ENCODE data around the gene SLC7A4.
"Not testable (repeated sequence)": the region's sequence is repeated elsewhere in the genome, so short reads cannot be mapped to it uniquely, and the experiment has no call there.

SLC7A4 gene, protein sequence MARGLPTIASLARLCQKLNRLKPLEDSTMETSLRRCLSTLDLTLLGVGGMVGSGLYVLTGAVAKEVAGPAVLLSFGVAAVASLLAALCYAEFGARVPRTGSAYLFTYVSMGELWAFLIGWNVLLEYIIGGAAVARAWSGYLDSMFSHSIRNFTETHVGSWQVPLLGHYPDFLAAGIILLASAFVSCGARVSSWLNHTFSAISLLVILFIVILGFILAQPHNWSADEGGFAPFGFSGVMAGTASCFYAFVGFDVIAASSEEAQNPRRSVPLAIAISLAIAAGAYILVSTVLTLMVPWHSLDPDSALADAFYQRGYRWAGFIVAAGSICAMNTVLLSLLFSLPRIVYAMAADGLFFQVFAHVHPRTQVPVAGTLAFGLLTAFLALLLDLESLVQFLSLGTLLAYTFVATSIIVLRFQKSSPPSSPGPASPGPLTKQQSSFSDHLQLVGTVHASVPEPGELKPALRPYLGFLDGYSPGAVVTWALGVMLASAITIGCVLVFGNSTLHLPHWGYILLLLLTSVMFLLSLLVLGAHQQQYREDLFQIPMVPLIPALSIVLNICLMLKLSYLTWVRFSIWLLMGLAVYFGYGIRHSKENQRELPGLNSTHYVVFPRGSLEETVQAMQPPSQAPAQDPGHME

DNA sequence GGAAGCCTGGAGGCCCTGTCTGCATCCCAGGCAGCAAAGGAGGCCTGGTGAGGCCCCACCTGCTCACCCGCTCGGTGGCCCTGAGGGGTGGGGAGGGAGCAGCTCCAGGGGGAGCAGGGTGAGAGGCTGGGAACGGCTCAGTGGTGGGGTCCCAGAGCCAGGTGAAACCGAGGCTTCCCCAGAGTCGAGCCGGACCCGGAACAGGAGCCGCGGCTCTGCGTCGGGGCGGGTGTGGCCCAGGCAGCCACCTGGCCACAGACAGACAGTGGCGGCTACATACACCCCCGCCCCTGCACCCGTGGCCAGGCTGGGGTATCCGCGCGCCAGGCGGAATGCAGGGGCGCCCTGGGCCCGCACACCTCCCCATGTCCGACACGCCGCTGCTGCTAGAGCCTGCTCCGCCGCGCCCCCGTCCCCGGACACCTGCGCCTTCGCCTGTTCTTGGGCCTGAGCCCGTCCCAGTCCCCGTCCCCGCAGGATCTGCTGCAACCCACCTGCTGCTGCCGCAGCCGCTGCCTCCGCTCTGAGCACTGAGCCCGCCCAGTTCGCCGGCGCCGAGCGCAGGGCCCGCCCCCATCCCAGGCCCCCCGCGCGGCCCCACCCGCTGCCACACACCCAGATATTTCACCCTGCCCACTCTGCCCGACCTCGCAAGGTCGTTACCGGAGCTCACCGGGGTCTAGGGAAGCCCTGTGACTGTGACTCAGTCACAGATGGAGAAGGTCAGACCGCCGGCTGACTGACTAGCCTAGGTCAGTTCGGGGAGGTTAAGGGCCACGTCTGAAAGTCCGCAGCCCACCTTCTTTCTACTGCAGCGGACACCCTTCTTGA is at the start of gene SLC7A4:
SLC7A4 (minus strand) TSS at position 525 of the 831 bp plus-strand sequence. CDS start 749 bp downstream, outside the sequence.
- no peak for DNase-seq

DNA sequence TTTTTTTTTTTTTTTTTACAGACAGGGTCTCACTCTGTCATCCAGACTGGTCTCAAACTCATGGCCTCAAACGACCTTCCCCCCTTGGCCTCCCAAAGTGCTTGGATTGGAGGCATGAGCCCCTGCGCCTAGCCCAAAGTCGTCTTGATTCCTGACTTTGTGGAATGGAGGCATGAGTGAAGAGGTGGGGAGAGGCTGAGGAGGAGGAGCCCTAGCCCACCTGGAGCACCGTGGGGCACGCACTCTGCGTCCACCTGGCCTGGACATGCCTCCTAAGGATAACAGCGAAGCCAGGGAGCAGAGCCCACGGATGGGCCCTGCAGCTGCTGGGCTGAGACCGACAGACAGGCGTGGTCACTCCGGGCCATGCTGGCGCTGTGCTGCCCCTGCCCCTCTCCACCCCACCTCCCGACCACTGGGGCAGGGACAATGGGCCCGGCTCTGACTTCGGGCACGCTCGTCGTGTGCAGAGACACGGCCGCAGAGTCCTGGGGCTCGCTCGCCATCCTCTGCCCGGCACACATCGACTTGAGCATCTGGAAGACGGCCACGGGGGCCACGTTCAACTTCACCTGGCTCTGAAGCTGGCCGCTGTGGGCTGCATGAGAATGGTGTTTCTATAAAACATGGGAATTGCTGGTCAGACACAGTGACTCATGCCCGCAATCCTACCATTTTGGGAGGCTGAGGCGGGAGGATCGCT is 48.2 kb upstream of the SLC7A4 start:
- DNase-seq = no peak

DNA sequence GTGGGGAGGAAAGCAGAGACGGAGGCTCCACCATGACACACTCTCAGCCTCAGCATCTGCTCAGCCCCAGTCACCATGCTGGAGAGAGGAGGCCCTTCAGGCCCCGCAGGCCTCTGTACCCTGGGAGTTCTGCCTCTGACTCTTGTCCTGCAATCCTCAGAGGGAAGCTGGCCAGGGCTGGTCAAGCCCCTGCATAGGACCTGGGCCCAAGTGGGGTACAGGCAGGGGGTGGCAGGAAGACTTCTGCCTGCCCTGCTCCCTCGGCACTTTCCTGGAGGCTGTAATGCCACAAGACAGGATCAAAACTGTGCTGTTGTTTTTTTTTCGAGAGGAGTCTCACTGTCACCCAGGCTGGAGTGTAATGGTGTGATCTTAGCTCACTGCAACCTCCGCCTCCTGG is 47.1 kb upstream of the SLC7A4 start:
- no peak for DNase-seq

DNA sequence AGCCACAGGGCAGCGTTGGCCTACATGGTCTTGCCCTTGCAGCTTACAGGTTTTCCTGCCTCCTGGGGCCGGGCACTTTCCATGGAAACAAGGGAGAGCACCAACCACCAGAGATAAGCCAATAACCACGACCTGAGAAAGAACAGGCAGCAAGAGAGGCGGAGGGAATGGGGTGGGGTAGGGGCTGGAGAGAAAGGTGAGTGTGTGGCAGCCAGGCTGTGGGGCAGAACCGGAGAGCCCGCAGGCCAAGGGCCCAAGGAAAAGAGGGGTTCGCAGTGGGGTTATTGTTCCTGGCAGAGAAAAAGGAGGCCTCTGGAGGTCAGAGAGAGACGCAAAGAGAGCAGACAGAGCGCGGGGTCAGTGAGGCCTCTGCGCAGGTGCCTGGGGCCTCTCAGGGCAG is 46.6 kb upstream of the SLC7A4 start:
- DNase-seq = no peak

DNA sequence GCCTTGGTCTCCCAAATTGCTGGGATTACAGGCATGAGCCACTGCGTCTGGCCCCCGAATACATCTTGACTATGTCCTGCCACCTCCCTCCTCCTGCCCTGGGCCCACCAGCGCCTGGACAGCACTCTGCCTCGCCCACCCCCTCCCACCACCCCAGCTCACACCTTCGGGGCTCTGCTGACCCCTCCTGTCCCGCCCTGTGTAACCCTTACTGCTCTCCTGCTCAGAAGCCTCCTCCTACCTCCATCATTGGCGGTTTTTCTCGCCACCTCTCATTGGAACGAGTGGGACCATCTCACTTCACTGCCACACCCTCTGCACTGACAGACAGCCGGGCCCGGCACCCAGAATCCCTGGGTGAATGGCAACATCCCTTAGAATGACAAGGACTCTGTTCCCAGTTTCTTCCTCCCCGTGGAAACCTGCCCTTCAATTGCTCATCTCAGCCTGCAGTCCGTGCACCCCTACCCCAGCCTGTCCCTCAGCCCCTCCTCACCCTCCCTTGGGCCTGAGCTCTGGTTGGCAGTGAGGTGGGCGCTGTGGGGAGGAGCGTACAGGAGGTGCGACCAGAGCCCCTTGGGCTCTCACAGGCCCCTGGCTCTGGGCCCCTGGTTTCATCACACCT is 45.6 kb upstream of the SLC7A4 start:
- DNase-seq = no peak

DNA sequence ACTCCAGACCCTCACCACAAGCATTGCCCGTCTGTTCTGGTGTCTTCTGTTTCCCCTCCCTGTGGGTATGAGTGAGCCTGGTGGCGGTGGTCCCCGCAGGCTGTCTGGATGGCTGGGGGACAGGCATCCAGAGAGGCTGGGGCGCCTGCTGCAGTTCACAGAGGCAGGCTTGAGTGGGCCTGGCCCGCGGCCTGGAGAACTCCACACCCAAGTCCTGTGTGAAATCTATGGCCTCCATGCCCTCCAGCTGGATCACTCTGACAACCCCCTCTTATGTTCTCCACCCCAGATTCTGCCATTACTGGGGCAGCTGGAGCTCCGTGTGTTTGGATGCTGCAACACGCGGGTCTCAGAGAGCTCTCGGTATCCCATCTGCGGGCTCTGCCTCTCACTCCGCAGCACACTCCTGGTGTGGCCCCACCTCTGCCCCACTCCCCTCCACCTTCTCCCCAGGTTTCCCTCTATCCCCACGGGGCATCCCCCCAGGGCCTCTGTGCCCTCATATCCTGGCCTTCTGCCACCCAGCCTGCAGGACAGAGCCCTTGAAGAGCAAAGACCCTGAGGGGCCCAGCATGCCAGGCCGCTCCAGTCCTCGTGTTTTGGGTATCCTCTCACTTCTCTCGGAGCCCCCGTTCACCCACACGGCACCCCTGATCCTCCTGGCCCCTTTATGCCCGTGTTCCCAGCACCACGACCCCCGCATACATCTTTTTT is 44.7 kb upstream of the SLC7A4 start:
- DNase-seq = no peak

DNA sequence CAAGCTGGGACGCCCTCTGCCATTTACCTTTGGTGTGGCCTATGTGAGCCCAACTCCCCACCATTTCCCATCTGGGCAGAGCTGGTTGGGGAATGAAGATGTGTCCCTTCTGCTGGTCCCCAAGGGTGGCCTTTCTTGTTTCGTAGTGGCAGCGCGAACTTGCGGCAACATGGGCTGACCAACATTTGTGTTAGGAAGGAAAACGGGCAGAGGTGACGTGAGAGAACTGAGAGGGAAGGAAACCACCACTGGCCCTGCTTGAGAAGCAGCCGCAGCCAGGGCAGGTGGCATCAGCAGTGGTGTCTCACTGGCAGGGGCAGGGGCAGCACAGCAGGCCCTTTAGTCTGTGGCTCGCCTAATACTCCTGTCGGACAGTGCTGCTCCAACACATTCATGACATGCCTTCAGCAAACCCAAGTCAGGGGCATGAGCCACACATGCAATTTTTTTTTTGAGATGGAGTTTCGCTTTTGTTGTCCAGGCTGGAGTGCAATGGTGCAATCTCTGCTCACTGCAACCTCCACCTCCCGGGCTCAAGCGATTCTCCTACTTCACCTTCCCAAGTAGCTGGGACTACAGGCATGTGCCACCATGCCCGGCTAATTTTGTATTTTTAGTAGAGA is 43.3 kb upstream of the SLC7A4 start:
- DNase-seq = no peak

DNA sequence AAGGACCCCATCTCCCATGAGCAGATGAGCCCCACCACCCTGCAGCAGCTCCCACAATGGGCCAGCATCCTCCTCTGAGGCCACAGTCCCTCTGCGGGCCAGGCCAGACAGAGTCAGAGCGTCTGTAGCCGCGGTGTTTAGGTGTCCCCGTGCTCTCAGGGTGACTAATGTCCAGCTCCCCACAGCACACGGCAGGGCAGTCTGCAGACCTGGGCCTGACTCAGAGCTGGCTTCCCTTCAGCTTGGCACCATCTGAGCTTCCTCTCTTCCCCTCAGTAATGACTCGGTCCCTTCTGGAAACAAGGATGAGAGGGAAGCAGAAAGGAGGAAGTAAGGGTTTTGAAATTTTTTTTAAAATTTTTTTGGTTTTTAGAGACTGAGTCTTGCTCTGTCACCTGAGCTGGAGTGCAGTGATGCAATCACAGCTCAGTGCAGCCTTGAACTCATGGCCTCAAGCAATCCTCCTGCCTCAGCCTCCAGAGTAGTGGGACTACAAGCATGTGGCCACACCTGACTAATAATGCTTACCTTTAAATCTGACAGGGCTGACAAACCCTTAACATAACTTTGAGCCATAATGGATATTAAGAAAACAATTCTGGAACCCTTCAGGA is 41.8 kb upstream of the SLC7A4 start:
- DNase-seq = no peak

DNA sequence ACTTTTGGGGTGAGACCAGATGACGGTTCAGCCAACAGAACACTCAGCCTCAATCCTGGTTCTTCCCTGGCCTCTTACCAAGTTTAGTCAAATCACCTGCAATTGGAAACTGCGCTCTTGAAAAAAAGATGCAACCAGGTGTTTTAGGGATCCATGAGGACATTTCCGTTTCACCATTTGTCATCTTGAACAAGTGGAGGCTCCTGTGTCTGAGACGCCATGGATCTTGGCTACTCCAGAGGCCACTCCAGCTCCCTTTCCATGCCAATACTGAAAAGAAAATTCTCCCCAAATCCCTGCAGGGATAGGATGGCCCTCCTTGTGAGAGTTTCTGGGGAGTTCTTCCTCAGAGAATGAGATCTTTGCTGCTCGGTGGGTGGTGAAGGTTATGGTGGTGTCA is 41.1 kb upstream of the SLC7A4 start:
- no peak for DNase-seq

DNA sequence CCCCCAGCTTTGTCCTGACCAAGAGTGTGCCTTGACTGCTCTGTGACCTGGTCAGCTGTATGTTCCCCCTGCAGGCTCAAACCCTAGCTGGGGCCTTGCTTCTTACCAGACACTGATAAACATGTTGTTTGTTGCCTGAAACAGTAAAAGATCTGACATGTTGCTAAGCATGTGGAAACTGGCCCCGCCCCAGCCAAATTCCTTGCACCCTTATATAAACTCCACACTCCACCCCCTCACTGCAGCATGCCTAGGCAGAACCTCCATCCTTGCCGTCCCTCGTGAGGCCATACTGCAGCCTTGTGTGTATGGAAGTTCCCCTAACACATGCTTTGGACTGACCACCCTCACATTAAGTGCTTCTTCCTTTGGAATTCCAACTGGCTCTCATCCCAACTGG is 40.7 kb upstream of the SLC7A4 start:
- no peak for DNase-seq

DNA sequence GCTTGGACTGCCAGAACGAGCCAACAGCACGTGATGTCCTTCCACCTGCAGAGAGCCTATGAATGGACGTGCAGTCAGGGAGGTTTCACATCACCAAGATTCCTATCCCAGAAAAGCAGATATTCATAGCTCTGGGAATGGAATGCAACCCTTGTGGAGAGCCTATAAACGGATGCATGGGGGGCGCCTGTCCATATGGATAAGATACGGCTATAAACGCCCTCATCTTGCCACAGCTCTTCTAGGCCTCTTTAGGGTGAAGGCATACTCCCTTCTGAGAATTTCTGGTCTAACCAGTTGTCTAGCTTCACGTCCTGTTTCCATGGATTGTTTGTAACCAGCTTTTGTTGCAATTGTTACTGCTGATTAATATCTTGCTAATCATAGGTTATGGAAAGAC is 39.4 kb upstream of the SLC7A4 start:
- DNase-seq = not testable (repeated sequence)

DNA sequence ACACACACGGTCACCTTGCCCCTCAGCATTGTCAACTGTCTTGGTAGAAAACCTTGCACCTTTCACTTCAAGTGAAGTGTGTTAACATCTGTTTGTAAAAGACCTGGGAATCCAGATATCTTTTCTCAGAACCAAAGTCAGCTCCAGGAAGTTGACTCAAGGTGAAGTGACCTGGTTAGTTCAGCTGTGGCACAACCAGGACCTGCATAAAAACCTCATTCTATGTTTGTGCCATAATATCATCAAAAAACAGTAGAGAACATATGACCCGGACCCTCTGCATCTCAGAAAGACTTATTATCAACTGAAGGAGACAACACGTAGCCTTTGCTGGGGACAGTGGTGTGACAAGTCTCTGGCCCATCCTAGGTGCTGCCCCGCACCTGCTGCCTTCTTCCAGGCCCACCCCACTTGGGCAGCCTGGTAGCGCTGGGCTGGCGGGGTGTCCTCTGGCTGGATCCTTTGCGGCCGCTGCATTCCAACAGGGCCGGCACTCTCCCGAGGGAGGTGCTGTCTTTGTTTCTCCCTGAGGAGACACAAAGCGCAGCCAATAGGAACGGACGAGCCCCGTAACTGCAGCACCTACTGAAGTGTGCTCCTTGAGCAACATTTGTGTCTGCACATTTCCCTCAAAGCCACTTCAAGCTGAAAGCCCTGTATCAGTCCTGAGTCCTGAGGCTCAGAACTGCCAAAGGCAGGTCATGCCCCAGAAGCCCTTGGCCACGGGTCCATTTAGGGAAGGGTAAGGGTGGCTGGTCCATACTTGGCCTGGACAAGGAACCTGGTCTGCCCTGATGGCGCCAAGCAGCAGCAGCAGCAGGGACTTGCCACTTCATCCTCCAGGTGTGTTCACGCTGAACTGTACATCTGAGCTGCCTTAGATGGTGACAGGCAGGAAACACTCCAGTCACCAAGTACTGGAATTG is 38.6 kb upstream of the SLC7A4 start:
- DNase-seq = no peak

DNA sequence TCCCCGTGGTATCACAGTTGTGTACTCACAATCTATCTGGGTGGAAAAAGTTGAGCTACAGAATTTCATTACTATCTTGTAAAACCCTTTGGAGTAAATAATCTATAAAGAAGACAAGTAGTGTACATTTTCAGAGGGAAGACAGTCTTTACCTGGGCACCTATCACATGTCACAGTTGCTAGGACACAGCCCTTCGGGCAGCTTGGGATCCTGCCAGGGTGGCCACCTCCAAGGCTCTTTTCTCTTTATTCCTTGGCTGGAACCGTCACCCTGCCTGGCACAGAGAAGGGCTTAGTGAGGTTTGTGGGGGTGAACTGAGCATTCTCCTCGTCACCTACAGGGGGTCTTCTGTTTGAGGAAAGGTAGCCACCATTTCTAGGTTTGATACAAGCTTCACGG is 37.0 kb upstream of the SLC7A4 start:
- no peak for DNase-seq

DNA sequence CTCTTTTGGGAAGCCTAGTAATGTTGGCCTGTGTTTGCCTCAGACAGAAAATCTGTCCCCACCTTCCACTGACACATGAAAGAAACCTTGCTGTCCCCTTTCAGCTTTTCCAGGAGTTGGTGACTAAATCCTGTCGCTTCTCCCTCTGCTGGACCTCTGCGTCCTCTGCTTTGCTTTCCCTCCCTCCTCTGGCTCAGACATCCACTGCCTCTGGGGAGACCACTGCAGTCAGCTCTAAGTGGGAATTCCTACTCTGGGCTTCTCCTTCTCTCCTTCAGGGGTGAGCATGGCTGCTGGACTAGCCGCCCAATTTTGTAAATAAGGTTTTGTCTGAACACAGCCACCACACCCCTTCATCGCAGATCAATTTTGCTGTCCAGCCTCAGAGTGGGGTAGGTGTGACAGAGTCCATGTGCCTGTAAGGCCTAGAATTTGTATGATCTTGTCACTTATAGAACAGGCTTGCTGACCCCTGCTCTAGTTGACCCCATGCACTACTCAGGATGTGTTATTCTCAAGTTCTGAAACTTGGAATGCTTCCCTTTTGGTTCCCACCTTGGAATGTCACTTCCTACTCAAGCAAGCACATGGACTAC is 36.4 kb upstream of the SLC7A4 start:
- DNase-seq = no peak

DNA sequence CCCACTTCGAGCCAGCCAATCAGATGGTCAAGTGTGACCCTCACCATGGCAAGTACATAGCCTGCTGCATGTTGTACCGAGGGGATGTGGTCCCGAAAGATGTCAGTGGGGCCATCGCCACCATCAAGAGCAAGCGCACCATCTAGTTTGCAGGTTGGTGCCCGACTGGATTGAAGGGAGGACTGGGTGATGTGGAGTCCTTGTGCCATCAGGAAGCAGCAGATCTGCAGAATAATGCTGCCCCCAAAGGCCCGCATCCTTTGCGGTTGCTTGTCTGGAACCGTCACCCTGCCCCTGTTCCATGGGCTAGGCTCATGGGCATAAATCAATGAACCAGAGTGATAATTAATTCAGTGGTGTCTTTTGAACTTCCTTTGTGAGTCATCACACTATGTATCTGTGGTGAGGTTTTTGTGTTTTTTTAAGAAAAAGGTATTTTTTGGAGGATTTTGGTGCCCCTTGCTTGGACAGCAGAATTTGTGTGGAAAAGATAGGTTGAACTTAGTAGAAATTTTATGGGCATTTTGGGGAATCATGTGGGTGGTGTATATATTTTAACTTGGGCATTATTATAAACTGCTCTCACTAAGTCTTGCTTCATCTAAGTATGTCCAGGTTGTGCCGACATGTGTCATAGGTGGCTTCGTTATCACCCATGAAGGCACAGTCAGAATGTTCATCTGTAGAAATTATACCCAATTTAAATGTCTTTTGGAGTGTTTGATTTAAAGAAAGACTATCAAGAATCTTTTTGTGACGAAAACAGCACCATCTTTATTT is 35.7 kb upstream of the SLC7A4 start:
- DNase-seq = no peak

DNA sequence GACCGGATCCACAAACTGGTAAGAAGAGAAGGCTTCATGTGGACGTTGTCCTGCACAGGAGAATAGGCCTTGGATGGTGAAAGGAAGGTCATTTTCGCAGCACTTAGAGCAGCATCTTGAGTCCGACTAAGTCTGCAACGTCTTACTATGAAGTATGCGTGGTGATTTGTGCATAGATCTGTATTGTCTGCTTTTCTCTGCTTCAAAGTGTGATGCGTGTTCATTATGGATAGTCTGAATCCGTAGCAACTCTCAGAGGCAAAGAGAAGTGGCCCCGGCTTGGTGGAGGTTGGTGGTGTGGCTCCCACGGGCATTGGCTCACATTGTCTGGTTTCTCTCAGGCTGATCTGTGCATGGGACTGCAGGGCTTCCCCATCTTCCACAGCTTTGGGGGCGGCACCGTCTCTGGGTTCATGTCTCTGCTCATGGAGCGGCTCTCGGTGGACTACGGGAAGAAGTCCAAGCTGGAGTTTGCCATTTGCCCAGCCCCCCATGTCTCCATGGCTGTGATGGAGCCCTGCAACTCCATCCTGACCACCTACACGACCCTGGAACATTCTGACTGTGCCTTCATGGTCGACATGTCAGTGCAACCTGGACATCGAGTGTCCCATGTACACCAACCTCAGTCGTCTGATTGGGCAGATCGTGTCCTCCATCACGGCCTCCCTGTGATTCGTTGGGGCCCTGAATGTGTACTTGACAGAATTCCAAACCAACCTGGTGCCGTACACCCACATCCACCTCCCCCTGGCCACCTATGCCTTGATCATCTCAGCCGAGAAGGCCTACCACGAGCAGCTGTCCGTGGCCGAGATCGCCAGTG is 34.9 kb upstream of the SLC7A4 start:
- no peak for DNase-seq
